ENCODE data around the gene SRP68.

DNA sequence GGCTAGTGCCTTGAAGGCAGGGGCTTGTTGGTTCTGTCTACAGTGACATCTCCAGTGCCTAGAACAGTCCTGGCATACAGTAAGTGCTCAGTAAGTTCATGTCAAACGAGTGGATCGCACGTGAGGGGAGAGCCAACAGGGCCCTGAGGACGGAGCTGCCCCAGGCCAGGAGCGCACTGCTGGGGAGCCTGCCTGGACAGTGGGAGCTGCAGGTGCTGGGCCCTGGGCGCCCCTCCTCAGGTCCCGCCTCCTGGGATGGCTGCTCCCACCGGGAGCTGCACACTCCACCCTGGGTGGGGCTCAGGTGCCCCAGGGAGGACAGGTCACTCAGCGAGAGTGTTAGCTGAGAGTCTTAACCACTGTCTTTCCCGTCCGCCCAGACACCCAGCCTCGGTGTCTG lies 47.0 kb downstream of the SRP68 start:
- TF ChIP-seq, protein P1, sequence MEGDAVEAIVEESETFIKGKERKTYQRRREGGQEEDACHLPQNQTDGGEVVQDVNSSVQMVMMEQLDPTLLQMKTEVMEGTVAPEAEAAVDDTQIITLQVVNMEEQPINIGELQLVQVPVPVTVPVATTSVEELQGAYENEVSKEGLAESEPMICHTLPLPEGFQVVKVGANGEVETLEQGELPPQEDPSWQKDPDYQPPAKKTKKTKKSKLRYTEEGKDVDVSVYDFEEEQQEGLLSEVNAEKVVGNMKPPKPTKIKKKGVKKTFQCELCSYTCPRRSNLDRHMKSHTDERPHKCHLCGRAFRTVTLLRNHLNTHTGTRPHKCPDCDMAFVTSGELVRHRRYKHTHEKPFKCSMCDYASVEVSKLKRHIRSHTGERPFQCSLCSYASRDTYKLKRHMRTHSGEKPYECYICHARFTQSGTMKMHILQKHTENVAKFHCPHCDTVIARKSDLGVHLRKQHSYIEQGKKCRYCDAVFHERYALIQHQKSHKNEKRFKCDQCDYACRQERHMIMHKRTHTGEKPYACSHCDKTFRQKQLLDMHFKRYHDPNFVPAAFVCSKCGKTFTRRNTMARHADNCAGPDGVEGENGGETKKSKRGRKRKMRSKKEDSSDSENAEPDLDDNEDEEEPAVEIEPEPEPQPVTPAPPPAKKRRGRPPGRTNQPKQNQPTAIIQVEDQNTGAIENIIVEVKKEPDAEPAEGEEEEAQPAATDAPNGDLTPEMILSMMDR (IDR thresholded peaks at IDR 0.05) = no peak
- TF ChIP-seq POLR2A (IDR thresholded peaks at IDR 0.05) = no peak

Data from testis (tissue), 2 donors.